Tongue (tissue), 2 donors: ENCODE results near the gene KRT75. TPM values are rescaled to one million over a fixed set of nuclear protein-coding genes. Genes with fewer than 3 reads are reported as not detected.

Experiments
- DNase-seq: peaks from one replicate; pipeline ENCODE4 v3.0.0-alpha.2; 2015
- total RNA-seq: library from RNA; depleted of rRNA; stranded (reverse); fragments of >200 nt; gene quantifications from one replicate; pipeline ENCODE4 v1.2.3, GENCODE V29; 2014

Gene KRT75
- total RNA-seq, 1 donor from 2014 or later: 0.21 TPM

GRCh38 chr12:52390739-52391617 lies 43.2 kb downstream of the KRT75 start:
- DNase-seq: peak; percentile 37

DNA sequence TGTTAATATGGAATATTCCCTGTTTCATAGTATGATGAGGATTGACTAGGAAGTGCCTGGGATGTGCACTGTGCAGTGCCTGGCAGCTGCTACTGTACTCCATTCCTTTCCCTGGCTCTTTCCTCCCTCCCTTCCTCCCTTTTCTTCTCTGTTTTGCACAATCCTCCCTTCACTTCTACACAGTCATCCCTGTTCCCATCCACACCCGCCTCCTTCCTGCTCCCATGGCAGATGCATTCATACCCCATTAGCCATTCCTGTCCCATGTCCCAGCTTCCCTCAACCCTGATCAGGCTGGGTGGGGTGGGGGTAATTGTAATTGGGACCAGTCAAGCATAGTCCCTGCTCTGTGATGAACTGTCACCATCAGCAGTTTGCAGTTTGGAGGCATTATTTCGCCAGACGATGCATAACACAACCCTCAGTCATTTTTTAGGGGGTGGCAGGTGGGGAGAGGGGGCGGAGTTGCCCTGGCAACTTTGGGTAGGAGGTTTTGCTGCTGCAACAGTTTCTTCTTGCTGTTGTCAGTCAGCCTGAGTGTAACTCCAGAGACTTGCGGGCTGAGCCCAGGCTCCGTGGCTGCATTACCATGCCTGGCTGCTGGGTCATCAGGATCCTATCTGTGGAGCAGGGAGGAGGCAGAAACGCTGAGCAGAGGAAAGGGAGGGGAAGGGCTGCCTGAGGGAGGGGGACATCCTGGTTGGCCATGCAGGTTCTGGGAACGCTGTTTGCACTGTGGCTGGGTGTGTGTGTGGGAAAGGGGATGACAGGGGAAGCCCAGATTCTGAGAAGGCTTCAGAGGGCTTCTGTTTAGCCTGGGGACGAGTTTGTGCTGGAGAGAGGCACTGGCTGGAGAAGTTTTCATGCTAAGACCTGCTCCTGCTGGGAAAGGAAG lies 44.6 kb downstream of the KRT75 start:
- DNase-seq: peak; percentile 47

DNA sequence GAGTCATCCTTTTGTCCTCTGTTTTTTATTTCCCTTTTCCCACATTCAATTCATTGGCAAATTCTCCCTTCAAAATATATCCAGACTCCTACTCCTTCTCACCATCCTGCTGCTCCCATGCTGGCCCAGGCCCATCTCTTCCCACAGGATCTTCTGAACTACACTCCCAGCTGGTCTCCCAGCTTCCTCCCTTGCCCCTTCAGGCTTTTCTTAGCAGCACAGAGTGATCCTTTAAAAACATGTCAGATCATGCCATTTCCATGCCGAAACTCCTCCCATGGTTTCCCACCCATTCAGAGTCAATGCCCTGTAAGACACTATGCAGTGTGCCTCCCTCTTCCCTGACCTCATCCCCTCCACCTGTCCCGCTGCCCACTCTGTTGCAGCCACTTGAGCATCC lies 46.3 kb downstream of the KRT75 start:
- no peak for DNase-seq

GRCh38 chr12:52385226-52385702 lies 48.9 kb downstream of the KRT75 start, which contains the start of gene KRT84:
Gene KRT84, minus strand, starts transcription at chr12:52385652. Its CDS starts 67 bp downstream, at chr12:52385585.
- DNase-seq: no peak

DNA sequence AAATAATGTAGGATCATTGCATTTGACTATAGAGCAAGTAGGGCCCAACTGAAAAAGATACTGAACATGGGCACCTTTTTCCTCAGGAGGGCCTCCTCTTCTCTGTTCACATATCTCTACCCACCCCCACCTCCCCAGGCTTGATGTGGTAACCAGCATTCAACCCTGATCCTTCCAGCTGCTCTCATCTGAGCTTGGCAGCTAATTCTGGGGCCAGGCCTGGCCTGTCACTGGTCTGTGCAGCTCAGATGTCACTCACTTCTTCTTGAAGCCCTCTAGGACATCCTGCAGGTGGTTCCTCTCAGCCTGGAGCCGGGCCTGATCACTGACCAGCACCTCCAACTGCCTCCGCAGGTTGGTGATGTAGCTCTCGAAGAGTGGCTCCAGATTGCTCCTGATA lies 50.8 kb downstream of the KRT75 start:
- DNase-seq: peak; percentile 40

DNA sequence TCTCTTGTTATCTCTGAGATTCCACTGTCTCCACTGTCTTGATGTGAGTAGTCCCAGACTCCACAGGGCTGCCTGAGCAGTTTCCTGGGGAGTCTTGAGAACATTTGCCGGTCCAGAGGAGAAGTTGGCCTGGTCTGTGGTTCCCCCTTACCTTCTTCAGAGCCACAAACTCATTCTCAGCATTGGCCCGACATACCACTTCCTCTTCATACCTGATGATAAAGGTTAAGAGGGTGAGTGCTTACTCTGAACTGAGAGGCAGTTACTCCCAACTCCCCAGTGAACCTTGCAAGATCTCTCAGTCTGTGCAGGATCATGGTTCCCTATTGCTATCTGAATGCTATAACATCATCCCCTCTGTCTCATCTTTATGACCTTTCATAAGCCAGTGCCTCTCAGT lies 51.3 kb downstream of the KRT75 start:
- DNase-seq: no peak

- no peak for DNase-seq
These were observed 53.0 kb downstream of the KRT75 start for GRCh38 chr12:52381206-52381605.

- peak; percentile 75 for DNase-seq
These were observed 53.9 kb downstream of the KRT75 start for GRCh38 chr12:52380271-52380694.

GRCh38 chr12:52379536-52379935 lies 54.6 kb downstream of the KRT75 start:
- no peak for DNase-seq

DNA sequence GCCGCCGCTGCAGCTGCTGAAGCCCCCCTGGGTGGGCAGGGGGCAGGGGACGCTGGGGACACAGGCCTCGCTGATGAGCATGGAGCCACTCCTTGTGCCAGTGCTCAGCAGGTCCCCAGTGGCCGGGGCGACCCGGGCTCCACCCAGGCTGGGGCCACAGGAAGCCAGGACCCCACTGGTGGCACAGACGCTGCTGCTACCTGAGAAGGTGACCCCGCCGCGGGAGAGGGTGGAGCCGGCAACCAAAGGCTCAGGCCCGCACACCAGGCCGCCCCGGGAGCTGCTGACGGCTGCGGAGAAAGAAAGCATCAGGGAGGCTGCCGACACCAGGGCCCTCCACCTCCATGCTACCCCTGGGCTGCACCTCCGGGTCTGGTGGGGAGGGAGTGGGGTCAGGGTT lies 56.1 kb downstream of the KRT75 start:
- no peak for DNase-seq

DNA sequence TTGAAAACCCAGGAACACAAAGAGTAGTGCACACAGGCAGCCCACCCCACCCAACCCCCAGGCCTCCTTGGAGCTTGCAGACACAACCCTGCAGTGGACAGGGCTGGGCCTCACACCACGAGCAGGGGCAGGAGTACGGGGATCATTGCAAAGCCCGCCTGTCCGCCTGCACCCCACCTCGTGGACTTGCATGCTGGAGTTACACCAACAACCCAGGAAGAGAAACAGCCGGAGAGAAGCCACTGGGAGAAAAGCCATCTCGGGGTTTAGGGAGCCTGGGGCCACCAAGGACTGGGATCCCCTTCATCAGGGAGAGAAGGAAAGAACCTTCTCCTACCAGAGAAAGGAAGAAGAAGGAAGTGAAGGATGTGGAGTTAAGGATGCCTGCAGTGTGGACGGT lies 56.9 kb downstream of the KRT75 start:
- DNase-seq: no peak

Other genes with a start within 250 kb of the KRT75 start
- 10.3 TPM for gene KRT80, start 242.4 kb downstream of the KRT75 start, total RNA-seq
- 27.1 TPM for gene KRT7, start 201.1 kb downstream of the KRT75 start, total RNA-seq
- not detected for gene KRT86, start 159.7 kb downstream of the KRT75 start, total RNA-seq
- 0.41 TPM for gene KRT81, start 142.8 kb downstream of the KRT75 start, total RNA-seq
- gene KRT83, start 113.0 kb downstream of the KRT75 start, total RNA-seq: not detected
- not detected for gene KRT85, start 66.9 kb downstream of the KRT75 start, total RNA-seq
- gene KRT84, start 48.7 kb downstream of the KRT75 start, total RNA-seq: not detected
- not detected for gene KRT82, start 28.0 kb downstream of the KRT75 start, total RNA-seq
- 17.0 TPM for gene KRT6B, start 17.8 kb upstream of the KRT75 start, total RNA-seq
- 19.3 TPM for gene KRT6C, start 39.4 kb upstream of the KRT75 start, total RNA-seq
- gene KRT6A, start 58.9 kb upstream of the KRT75 start, total RNA-seq: 299 TPM
- gene KRT5, start 86.0 kb upstream of the KRT75 start, total RNA-seq: 1,219 TPM
- gene KRT71, start 118.8 kb upstream of the KRT75 start, total RNA-seq: not detected
- gene KRT74, start 139.5 kb upstream of the KRT75 start, total RNA-seq: 0.10 TPM
- 0.21 TPM for gene KRT72, start 167.1 kb upstream of the KRT75 start, total RNA-seq
- not detected for gene KRT73, start 184.2 kb upstream of the KRT75 start, total RNA-seq
- not detected for gene KRT2, start 217.8 kb upstream of the KRT75 start, total RNA-seq
- gene KRT1, start 246.0 kb upstream of the KRT75 start, total RNA-seq: not detected